Bronchial epithelial cell (primary cell): ENCODE data around the gene MAPK8IP3. TPM values are rescaled to one million over a fixed set of nuclear protein-coding genes. Genes with fewer than 3 reads are reported as not detected.
A peak's percentile ranks its signal among the peaks of the same experiment; 100 is the strongest.

Experiments
- DNase-seq: peaks from one replicate; pipeline ENCODE4 v3.0.0-alpha.2; 2010; ENCODE audit warnings: low read depth
- FAIRE-seq: peaks from 2 replicates; lab custom pipeline; 2011; peaks lifted over from hg19 to GRCh38; lab: Jason Lieb, UNC
- H3K27me3 ChIP-seq: 2 replicates; pipeline ENCODE4 v1.5.1; 2011; ENCODE audit warnings: low read length; ENCODE audit not compliant: control insufficient read depth, insufficient read depth
- H3K36me3 ChIP-seq: 2 replicates; pipeline ENCODE4 v1.5.1; 2011; ENCODE audit warnings: low read length; ENCODE audit not compliant: control insufficient read depth, insufficient read depth
- H3K4me3 ChIP-seq: 2 replicates; pipeline ENCODE4 v1.5.1; 2011; ENCODE audit warnings: mild to moderate bottlenecking, low read depth, low read length, control low read depth
- CTCF ChIP-seq: IDR thresholded peaks from 2 replicates; pipeline ENCODE4 v1.5.1; 2011; ENCODE audit warnings: mild to moderate bottlenecking, moderate library complexity, low read length, control low read depth, inconsistent platforms; ENCODE audit not compliant: insufficient read depth, severe bottlenecking
- total RNA-seq: library from RNA; depleted of rRNA; stranded (reverse); fragments of >200 nt; gene quantifications from 2 replicates; pipeline ENCODE4 v1.2.1, GENCODE V29; 2014

Gene MAPK8IP3
- total RNA-seq, 1 donor from 2014 or later = 24.5 TPM

- Histone ChIP-seq H3K4me3 (no peak overlapping the region), H3K27me3 (no peaks in the 10 kb centered on the region), H3K36me3 (peaks cover 10% of the 10 kb centered on the region)
- no peak for TF ChIP-seq CTCF
- no peak for FAIRE-seq
- DNase-seq = no peak
Measured at GRCh38 chr16:1808691-1809090, 102.7 kb downstream of the MAPK8IP3 start.

DNA sequence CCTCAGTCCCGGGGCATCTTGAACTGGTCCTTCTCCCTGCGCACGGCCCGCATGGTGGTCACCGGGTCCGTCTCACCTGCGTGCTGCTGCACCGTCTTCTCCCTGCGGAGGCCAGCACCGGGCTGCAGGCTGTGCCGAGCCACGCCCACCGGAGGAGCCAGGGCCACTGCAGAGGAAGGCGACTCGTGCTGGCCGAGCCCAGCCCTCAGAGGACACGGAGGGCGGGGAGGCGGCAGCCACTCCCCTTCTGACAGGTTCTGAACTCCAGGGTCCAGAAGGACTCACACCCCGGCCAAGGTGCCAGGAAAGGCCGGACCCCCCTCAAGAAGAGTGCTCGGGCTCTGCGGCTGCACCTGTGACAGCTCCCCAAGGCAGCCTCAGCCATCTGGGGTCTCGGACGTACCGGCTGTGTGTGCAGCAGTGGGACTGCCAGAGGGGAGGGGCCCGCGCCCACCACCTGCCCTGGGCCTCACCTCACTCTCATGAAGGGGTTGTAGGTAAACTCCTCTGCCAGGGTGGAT is 103.3 kb downstream of the MAPK8IP3 start:
- Histone ChIP-seq H3K4me3 (no peak overlapping the region), H3K27me3 (no peaks in the 10 kb centered on the region), H3K36me3 (peaks cover 10% of the 10 kb centered on the region)
- DNase-seq = no peak
- no peak for FAIRE-seq
- TF ChIP-seq CTCF = no peak

- DNase-seq (no peak), FAIRE-seq (no peak)
- no peak for TF ChIP-seq CTCF
- Histone ChIP-seq H3K27me3 (no peaks in the 10 kb centered on the region), H3K36me3 (peaks cover 10% of the 10 kb centered on the region), H3K4me3 (no peak overlapping the region)
Measured at GRCh38 chr16:1810106-1810505, 104.1 kb downstream of the MAPK8IP3 start.

DNA sequence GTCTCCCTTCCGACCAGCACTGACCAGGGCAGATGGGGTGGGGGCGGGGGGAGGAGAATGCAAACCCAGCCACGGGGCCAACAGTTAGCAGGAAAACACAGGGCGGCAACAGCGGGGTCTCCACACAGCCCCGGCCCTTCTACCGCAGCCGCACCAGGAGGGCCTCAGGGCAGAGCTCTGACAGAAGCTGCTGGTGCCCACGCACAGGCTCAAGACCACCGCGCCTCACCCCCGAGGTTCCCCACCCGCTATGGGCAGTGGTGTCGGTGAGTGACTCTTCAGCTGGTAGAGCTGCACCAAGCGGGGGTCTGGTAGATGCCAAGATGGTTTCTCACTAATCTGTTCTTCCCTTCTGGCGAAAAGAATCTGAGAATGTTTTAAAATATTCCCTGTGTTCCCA is 104.5 kb downstream of the MAPK8IP3 start:
- H3K4me3 ChIP-seq = no peak overlapping the region
- DNase-seq (no peak), FAIRE-seq (no peak)
- H3K36me3 ChIP-seq = peaks cover 10% of the 10 kb centered on the region
- no peaks in the 10 kb centered on the region for H3K27me3 ChIP-seq
- no peak for TF ChIP-seq CTCF

- peak; percentile 75 for TF ChIP-seq CTCF
- H3K36me3 ChIP-seq = peaks cover 15% of the 10 kb centered on the region
- no peak for FAIRE-seq
Measured at GRCh38 chr16:1812732-1813163, 106.8 kb downstream of the MAPK8IP3 start.

GRCh38 chr16:1815461-1815860 is 109.5 kb downstream of the MAPK8IP3 start:
- DNase-seq = no peak
- TF ChIP-seq CTCF = no peak
- FAIRE-seq = peak; percentile 43
- Histone ChIP-seq H3K27me3 (no peaks in the 10 kb centered on the region), H3K4me3 (no peak overlapping the region), H3K36me3 (peaks cover 13% of the 10 kb centered on the region)

More at GRCh38 chr16:1812732-1813163, 106.8 kb downstream of the MAPK8IP3 start:
- Histone ChIP-seq H3K27me3 (no peaks in the 10 kb centered on the region), H3K4me3 (no peak overlapping the region)
- peak; percentile 55 for DNase-seq
